Ishikawa (cell line): ENCODE measurements around the gene FKBP11.

ENCODE experiments used
- CEBPB ChIP-seq: IDR thresholded peaks from 2 replicates; pipeline ENCODE4 v1.6.1; 2012
- EGR1 ChIP-seq: IDR thresholded peaks from 2 replicates; pipeline ENCODE4 v1.6.1; 2012
- EP300 ChIP-seq: IDR thresholded peaks from 2 replicates; pipeline ENCODE4 v1.6.1; 2012; ENCODE audit warnings: borderline replicate concordance
- MAX ChIP-seq: IDR thresholded peaks from 2 replicates; pipeline ENCODE4 v1.6.1; 2012
- RAD21 ChIP-seq: IDR thresholded peaks from 2 replicates; pipeline ENCODE4 v1.6.1; 2012; ENCODE audit warnings: low read depth
- TAF1 ChIP-seq: IDR thresholded peaks from 2 replicates; pipeline ENCODE4 v1.6.1; 2012; ENCODE audit warnings: low read depth, mild to moderate bottlenecking
- YY1 ChIP-seq: IDR thresholded peaks from 2 replicates; pipeline ENCODE4 v1.6.1; 2012; ENCODE audit warnings: low read depth

DNA sequence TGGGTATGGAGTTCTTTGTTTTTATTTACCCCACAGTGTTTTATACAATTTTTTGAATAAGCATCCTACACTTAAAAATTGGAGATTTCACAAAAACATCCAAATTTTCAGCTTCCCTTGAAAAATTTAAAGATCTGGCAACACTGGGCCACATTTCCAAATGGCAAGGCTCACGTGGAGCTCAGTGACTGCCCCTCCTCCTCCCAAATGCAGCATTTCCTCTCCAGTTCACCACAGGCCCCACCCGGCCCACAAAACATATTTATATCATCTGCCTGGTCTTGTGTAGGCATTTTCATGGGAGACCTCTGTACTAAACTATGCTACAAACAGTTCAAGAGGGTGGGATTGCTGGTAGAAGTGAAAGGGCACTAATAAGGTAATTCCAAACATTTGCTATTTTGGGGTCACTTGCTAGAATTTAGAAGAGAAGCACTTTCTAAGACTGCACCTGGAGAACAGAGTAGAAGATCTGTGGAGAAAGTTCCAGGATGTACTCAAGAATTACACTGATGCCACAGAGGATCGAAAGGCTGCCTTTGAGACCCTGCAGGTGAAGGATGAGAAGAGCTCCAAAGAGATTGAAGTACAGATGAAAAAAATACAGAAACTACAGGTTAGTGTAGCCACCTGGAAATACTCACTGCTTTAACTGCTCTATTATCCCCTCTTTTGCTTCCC is 7.3 kb downstream of the FKBP11 start:
- TF ChIP-seq TAF1 (no peak), YY1 (no peak), RAD21 (no peak), MAX (no peak), CEBPB (no peak), EGR1 (no peak), EP300 (no peak)
